ENCODE data around the gene DBH.

DNA sequence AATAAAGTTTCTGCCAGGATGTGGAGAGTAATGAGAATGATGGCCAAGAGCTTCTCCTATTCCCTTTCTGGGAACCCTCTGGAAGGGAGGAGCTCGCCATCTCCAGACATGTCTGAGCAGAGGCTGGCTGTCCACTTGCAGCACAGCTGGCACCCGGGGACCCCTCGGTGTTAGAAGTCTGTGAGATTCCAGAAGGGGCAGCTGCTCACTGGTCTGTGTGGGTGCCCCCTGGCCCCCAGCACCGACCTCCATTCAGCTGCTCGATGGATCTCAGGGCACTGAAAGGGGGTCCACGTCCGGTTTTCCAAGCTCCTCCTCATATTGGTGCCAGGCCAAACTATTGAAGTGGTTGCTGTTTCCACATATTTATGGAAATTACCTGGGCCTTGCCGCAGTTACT is 23.3 kb upstream of the DBH start:
- TF ChIP-seq, protein P1, sequence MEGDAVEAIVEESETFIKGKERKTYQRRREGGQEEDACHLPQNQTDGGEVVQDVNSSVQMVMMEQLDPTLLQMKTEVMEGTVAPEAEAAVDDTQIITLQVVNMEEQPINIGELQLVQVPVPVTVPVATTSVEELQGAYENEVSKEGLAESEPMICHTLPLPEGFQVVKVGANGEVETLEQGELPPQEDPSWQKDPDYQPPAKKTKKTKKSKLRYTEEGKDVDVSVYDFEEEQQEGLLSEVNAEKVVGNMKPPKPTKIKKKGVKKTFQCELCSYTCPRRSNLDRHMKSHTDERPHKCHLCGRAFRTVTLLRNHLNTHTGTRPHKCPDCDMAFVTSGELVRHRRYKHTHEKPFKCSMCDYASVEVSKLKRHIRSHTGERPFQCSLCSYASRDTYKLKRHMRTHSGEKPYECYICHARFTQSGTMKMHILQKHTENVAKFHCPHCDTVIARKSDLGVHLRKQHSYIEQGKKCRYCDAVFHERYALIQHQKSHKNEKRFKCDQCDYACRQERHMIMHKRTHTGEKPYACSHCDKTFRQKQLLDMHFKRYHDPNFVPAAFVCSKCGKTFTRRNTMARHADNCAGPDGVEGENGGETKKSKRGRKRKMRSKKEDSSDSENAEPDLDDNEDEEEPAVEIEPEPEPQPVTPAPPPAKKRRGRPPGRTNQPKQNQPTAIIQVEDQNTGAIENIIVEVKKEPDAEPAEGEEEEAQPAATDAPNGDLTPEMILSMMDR (IDR thresholded peaks at IDR 0.05), result no peak
- TF ChIP-seq EZH2 (IDR thresholded peaks at IDR 0.05; ENCODE audit: borderline replicate concordance, insufficient read depth, low read depth, low read length, poor library complexity, severe bottlenecking), result no peak
